Measurements from ENCODE around the gene AS3MT.

DNA sequence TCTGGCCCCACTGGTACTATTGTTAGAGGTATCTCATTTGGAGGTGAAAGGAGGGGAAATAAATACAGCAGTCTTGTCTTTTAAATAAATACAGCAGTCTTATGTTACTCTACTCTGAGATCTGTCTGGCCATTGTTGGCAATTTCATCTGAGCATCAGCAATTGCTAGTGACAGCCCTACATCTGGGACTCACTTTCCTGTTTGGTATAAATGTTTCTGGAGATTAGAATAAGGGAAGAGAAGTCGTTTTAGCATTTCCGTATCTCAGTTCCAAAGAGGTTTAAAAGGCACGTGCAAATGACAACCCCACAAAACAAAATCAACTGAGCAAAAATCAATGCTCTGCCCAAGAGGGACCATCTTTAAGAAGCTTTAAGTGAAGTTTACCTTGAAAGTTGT is 30.7 kb downstream of the AS3MT start:
- TF ChIP-seq, protein P1, sequence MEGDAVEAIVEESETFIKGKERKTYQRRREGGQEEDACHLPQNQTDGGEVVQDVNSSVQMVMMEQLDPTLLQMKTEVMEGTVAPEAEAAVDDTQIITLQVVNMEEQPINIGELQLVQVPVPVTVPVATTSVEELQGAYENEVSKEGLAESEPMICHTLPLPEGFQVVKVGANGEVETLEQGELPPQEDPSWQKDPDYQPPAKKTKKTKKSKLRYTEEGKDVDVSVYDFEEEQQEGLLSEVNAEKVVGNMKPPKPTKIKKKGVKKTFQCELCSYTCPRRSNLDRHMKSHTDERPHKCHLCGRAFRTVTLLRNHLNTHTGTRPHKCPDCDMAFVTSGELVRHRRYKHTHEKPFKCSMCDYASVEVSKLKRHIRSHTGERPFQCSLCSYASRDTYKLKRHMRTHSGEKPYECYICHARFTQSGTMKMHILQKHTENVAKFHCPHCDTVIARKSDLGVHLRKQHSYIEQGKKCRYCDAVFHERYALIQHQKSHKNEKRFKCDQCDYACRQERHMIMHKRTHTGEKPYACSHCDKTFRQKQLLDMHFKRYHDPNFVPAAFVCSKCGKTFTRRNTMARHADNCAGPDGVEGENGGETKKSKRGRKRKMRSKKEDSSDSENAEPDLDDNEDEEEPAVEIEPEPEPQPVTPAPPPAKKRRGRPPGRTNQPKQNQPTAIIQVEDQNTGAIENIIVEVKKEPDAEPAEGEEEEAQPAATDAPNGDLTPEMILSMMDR (IDR thresholded peaks at IDR 0.05), result no peak
- no peak for TF ChIP-seq POLR2A (IDR thresholded peaks at IDR 0.05)
